ENCODE results near the gene RSPH6A. TPM values are rescaled to one million over a fixed set of nuclear protein-coding genes. Genes with fewer than 3 reads are reported as not detected.
A peak's percentile ranks its signal among the peaks of the same experiment; 100 is the strongest.

RSPH6A gene
- total and polyA plus RNA-seq, 2 of the 13 experiments (the other 11 are each of a cell fraction or from before 2014, with no cell fraction given): 0.07 TPM; not detected in 1

DNA sequence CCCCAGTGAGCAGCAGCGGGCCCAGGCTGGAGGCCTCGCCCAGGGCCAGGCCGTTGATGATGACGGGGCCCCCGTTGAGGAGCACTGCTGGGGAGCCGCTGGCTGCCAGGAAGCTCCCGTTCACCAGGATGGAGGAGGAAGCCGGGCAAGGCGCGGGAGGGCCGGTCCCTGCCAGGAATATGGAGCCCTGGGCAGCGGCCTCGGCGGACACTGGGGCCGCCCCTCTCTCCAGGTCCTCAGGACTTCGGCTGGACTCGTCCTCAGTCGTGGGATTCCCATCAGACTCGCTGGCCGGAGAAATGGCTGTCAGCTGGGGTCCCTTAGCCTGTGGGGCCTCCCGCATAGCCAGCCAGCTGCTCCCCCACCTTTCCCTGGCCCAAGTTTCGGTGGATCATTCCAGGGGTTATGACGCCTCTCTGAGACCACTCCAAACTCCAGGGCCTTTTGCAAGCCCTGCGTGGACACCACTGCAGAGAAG lies 48.2 kb downstream of the RSPH6A start (continued):
- TF ChIP-seq LRRFIP1 (CRISPR knock-in tag; conservative IDR thresholded peaks at IDR 0.05) (no peak), ZNF512B (CRISPR knock-in tag; IDR thresholded peaks at IDR 0.05; ENCODE audit: borderline replicate concordance) (no peak), CREBL2 (CRISPR knock-in tag; IDR thresholded peaks at IDR 0.05; ENCODE audit: borderline replicate concordance) (no peak), ZNF235 (CRISPR knock-in tag; IDR thresholded peaks at IDR 0.05; ENCODE audit: borderline replicate concordance) (no peak), ZFP82 (CRISPR knock-in tag; IDR thresholded peaks at IDR 0.05; ENCODE audit: borderline replicate concordance) (0 out of 2 replicates have a peak, but pooled peaks have one; percentile 40), RBFOX2 (IDR thresholded peaks at IDR 0.05; ENCODE audit: low read depth, low read length) (peak; percentile 50; the same call in 1 of the 2 replicates), BCL6 (CRISPR knock-in tag; IDR thresholded peaks at IDR 0.05) (no peak), ZNF652 (CRISPR knock-in tag; IDR thresholded peaks at IDR 0.05; ENCODE audit: borderline replicate concordance, low read depth) (no peak), TBX2 (CRISPR knock-in tag; IDR thresholded peaks at IDR 0.05; ENCODE audit: borderline replicate concordance) (no peak), ZNF382 (CRISPR knock-in tag; IDR thresholded peaks at IDR 0.05; ENCODE audit: borderline replicate concordance) (no peak), ZBTB21 (CRISPR knock-in tag; IDR thresholded peaks at IDR 0.05) (no peak), MEIS1 (CRISPR knock-in tag; IDR thresholded peaks at IDR 0.05; ENCODE audit: borderline replicate concordance) (0 out of 2 replicates have a peak, but pooled peaks have one; percentile 31), TP53 (CRISPR knock-in tag; conservative IDR thresholded peaks at IDR 0.05) (no peak), HMG20B (CRISPR knock-in tag; conservative IDR thresholded peaks at IDR 0.05) (no peak), ZNF562 (CRISPR knock-in tag; IDR thresholded peaks at IDR 0.05; ENCODE audit: borderline replicate concordance) (no peak)
- TF ChIP-seq, protein P1, sequence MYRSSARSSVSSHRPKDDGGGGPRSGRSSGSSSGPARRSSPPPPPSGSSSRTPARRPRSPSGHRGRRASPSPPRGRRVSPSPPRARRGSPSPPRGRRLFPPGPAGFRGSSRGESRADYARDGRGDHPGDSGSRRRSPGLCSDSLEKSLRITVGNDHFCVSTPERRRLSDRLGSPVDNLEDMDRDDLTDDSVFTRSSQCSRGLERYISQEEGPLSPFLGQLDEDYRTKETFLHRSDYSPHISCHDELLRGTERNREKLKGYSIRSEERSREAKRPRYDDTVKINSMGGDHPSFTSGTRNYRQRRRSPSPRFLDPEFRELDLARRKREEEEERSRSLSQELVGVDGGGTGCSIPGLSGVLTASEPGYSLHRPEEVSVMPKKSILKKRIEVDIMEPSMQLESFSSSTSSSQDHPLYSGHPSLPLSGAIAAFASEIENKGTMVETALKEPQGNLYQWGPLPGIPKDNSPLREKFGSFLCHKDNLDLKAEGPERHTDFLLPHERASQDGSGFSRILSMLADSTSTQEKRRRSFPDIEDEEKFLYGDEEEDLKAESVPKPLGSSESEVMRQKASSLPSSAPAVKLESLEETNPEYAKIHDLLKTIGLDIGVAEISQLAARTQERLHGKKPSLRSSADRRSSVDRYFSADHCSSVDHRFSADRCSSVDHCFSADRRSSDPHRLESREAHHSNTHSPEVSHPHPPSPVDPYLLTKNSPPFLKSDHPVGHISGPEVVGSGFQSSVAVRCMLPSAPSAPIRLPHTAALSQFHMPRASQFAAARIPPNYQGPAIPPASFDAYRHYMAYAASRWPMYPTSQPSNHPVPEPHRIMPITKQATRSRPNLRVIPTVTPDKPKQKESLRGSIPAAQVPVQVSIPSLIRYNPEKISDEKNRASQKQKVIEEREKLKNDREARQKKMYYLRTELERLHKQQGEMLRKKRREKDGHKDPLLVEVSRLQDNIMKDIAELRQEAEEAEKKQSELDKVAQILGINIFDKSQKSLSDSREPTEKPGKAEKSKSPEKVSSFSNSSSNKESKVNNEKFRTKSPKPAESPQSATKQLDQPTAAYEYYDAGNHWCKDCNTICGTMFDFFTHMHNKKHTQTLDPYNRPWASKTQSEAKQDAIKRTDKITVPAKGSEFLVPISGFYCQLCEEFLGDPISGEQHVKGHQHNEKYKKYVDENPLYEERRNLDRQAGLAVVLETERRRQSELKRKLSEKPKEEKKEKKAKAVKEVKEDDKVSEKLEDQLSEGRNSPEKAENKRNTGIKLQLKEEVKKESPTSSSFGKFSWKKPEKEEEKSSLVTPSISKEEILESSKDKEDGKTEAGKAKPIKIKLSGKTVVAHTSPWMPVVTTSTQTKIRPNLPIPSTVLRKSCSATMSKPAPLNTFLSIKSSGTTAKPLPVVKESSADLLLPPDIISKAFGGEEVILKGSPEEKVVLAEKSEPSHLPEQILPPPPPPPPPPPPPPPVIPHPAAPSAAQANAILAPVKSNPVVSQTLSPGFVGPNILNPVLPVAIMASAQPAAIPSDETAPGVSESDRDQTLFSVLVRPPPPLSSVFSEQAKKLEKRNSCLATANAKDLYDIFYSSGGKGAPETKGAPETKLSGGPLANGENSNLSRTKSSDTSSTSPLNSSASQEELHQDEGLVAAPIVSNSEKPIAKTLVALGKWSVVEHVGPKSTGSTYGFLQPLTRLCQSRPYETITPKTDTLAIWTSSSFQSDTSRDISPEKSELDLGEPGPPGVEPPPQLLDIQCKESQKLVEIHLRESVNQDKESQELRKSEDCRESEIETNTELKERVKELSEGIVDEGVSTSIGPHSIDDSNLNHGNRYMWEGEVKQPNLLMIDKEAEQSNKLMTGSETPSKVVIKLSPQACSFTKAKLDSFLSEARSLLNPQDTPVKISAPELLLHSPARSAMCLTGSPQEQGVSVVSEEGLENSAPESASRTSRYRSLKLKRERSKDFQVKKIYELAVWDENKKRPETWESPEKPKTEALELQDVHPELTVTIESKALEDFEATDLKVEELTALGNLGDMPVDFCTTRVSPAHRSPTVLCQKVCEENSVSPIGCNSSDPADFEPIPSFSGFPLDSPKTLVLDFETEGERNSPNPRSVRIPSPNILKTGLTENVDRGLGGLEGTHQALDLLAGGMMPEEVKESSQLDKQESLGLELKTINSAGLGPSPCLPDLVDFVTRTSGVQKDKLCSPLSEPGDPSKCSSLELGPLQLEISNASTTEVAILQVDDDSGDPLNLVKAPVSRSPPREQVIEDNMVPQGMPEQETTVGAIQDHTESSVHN (CRISPR knock-in tag; IDR thresholded peaks at IDR 0.05): 0 out of 2 replicates have a peak, but pooled peaks have one; percentile 26

All from HepG2 (cell line).